Measurements from ENCODE around the gene DPP6. TPM values are rescaled to one million over a fixed set of nuclear protein-coding genes. Genes with fewer than 3 reads are reported as not detected.

Gene DPP6
- total and polyA plus RNA-seq, 2 experiments from 2014 or later: 0.20 to 0.44 TPM

DNA sequence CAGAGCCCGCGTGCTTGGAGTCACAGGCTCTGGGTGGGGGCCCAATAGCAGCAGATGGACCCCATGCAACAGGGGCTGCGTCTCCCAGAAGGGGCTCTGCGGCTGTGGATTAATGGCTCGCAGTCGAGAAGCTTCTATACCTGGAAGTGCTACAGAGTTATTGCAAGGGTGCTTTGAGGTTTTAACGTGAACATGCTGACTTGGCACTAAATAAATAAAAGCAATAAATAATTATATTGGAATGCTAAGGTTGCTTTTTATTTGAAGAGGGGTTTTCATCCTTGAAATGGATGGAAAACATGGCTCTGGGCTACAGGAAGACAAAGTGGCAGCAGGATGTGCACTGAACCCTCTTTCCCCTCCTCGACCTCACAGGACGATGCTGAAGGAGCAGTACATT, 828.3 kb downstream of the DPP6 start:
- TF ChIP-seq EZH2 (IDR thresholded peaks at IDR 0.05; ENCODE audit: borderline replicate concordance): no peak
- TF ChIP-seq, protein P1, sequence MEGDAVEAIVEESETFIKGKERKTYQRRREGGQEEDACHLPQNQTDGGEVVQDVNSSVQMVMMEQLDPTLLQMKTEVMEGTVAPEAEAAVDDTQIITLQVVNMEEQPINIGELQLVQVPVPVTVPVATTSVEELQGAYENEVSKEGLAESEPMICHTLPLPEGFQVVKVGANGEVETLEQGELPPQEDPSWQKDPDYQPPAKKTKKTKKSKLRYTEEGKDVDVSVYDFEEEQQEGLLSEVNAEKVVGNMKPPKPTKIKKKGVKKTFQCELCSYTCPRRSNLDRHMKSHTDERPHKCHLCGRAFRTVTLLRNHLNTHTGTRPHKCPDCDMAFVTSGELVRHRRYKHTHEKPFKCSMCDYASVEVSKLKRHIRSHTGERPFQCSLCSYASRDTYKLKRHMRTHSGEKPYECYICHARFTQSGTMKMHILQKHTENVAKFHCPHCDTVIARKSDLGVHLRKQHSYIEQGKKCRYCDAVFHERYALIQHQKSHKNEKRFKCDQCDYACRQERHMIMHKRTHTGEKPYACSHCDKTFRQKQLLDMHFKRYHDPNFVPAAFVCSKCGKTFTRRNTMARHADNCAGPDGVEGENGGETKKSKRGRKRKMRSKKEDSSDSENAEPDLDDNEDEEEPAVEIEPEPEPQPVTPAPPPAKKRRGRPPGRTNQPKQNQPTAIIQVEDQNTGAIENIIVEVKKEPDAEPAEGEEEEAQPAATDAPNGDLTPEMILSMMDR (IDR thresholded peaks at IDR 0.05; ENCODE audit: poor library complexity): no peak
- no peak for TF ChIP-seq EZH2phosphoT487 (IDR thresholded peaks at IDR 0.05; ENCODE audit: low read depth, severe bottlenecking, unreplicated experiment)
- Histone ChIP-seq H2AFZ (no peak overlapping the region), H3K4me2 (no peak overlapping the region), H3K9me3 (ENCODE audit: low read depth) (no peaks in the 10 kb centered on the region), H4K20me1 (ENCODE audit: insufficient read depth, poor library complexity, severe bottlenecking) (no peaks in the 10 kb centered on the region), H3K9me2 (replicated peaks; ENCODE audit: insufficient read depth) (no peaks in the 10 kb centered on the region), H3K4me3 (no peak overlapping the region), H3K27me3 (no peaks in the 10 kb centered on the region), H3K36me3 (replicated peaks; ENCODE audit: insufficient read depth, low read depth) (no peaks in the 10 kb centered on the region), H3K79me2 (no peaks in the 10 kb centered on the region), H3K27ac (no peak overlapping the region), H3K4me1 (ENCODE audit: insufficient read depth) (no peaks in the 10 kb centered on the region)
- no peak for DNase-seq (ENCODE audit: low spot score)
- WGBS (ENCODE audit: low lambda C conversion rate, missing lambda C conversion rate): 85% methylated on average over 9 of the region's 9 CpGs

DNA sequence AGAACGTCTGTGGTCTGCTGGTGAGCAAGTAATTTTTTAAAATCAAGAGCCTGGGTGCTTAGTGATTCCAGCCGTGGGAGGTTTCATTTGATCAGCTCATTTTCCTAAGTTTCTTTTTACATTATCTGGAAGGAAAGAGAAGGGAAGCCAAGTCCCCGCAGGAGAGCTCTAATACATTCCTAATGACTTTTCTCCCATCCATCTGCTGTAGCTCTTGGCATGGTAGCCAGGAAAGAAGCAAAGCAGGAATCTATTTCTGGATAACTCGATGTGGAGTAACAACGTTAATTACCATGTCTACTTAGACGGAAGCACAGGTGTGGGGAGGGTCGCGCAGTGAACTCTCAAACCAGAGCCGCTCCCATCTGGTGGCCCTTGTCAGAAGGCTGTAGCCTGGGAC, 828.8 kb downstream of the DPP6 start:
- Histone ChIP-seq H2AFZ (no peak overlapping the region), H3K9me3 (ENCODE audit: low read depth) (no peaks in the 10 kb centered on the region), H3K79me2 (no peaks in the 10 kb centered on the region), H3K27me3 (no peaks in the 10 kb centered on the region), H3K9me2 (replicated peaks; ENCODE audit: insufficient read depth) (no peaks in the 10 kb centered on the region), H3K4me2 (no peak overlapping the region), H3K4me3 (no peak overlapping the region), H3K4me1 (ENCODE audit: insufficient read depth) (no peaks in the 10 kb centered on the region), H4K20me1 (ENCODE audit: insufficient read depth, poor library complexity, severe bottlenecking) (no peaks in the 10 kb centered on the region), H3K27ac (no peak overlapping the region), H3K36me3 (replicated peaks; ENCODE audit: insufficient read depth, low read depth) (no peaks in the 10 kb centered on the region)
- no peak for DNase-seq (ENCODE audit: low spot score)
- TF ChIP-seq, protein P1 (IDR thresholded peaks at IDR 0.05; ENCODE audit: poor library complexity): no peak
- TF ChIP-seq EZH2 (IDR thresholded peaks at IDR 0.05; ENCODE audit: borderline replicate concordance) (no peak), EZH2phosphoT487 (IDR thresholded peaks at IDR 0.05; ENCODE audit: low read depth, severe bottlenecking, unreplicated experiment) (no peak)
- 86% methylated on average over 9 of the region's 9 CpGs for WGBS (ENCODE audit: low lambda C conversion rate, missing lambda C conversion rate)

DNA sequence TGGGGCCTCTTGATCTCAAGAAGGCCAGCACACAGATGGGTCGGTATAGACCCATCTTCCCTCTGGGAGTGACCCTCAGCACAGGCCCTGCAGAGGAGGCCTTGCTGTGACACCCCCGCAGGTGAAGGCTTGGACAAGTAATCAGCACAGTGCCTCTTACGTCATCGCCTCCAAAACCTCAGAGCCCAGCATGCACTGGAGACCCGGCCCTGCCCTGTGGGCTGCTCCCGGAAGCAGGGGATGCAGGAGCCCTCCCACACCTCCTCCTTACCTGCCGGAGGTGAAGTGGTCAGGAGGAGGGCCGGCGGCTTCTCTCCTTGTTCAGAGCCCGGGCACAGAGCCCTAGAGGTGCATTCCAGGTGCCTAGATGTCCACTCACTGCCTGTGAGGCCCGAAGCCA, 829.3 kb downstream of the DPP6 start:
- H3K4me3 ChIP-seq: no peak overlapping the region
- H3K9me2 ChIP-seq (replicated peaks; ENCODE audit: insufficient read depth): no peaks in the 10 kb centered on the region
- no peak overlapping the region for H3K27ac ChIP-seq
- DNase-seq (ENCODE audit: low spot score): no peak
- H2AFZ ChIP-seq: no peak overlapping the region
- H3K4me2 ChIP-seq: no peak overlapping the region
- H3K4me1 ChIP-seq (ENCODE audit: insufficient read depth): no peaks in the 10 kb centered on the region
- no peaks in the 10 kb centered on the region for H3K27me3 ChIP-seq
- TF ChIP-seq, protein P1 (IDR thresholded peaks at IDR 0.05; ENCODE audit: poor library complexity): no peak
- no peak for TF ChIP-seq EZH2phosphoT487 (IDR thresholded peaks at IDR 0.05; ENCODE audit: low read depth, severe bottlenecking, unreplicated experiment)
- TF ChIP-seq EZH2 (IDR thresholded peaks at IDR 0.05; ENCODE audit: borderline replicate concordance): no peak
- 93% methylated on average over 11 of the region's 11 CpGs for whole genome bisulfite sequencing (ENCODE audit: low lambda C conversion rate, missing lambda C conversion rate)
- H3K36me3 ChIP-seq (replicated peaks; ENCODE audit: insufficient read depth, low read depth): no peaks in the 10 kb centered on the region
- H3K79me2 ChIP-seq: no peaks in the 10 kb centered on the region
- no peaks in the 10 kb centered on the region for H4K20me1 ChIP-seq (ENCODE audit: insufficient read depth, poor library complexity, severe bottlenecking)
- no peaks in the 10 kb centered on the region for H3K9me3 ChIP-seq (ENCODE audit: low read depth)
